ENCODE measurements around the gene MTCH2. TPM values are rescaled to one million over a fixed set of nuclear protein-coding genes. Genes with fewer than 3 reads are reported as not detected.
"Not testable (repeated sequence)": the region's sequence is repeated elsewhere in the genome, so short reads cannot be mapped to it uniquely, and the experiment has no call there.

MTCH2 gene
- total RNA-seq, 1 donor = 88.1 TPM

- TF ChIP-seq CTCF (IDR thresholded peaks at IDR 0.05; ENCODE audit: insufficient read depth, low read length) = no peak
- H3K4me3 ChIP-seq (ENCODE audit: low read depth, low read length) = no peak overlapping the region
- DNase-seq (ENCODE audit: low read depth) = no peak
Measured at GRCh38 chr11:47645500-47645899, 3.1 kb upstream of the MTCH2 start.

GRCh38 chr11:47641600-47642098 lies 710 bp downstream of the MTCH2 start:
- no peak for DNase-seq (ENCODE audit: low read depth)
- peak overlapping the region; percentile 91 for H3K4me3 ChIP-seq (ENCODE audit: low read depth, low read length)
- no peak for TF ChIP-seq CTCF (IDR thresholded peaks at IDR 0.05; ENCODE audit: insufficient read depth, low read length)

GRCh38 chr11:47640506-47640905 lies 1.9 kb downstream of the MTCH2 start:
- DNase-seq (ENCODE audit: low read depth) = peak; percentile 68
- H3K4me3 ChIP-seq (ENCODE audit: low read depth, low read length) = not testable (repeated sequence)

GRCh38 chr11:47636331-47636730 lies 6.0 kb downstream of the MTCH2 start:
- not testable (repeated sequence) for DNase-seq (ENCODE audit: low read depth); H3K4me3 ChIP-seq (ENCODE audit: low read depth, low read length)

GRCh38 chr11:47631473-47631872 lies 10.9 kb downstream of the MTCH2 start:
- H3K4me3 ChIP-seq (ENCODE audit: low read depth, low read length) = no peak overlapping the region
- no peak for TF ChIP-seq CTCF (IDR thresholded peaks at IDR 0.05; ENCODE audit: insufficient read depth, low read length)
- DNase-seq (ENCODE audit: low read depth) = no peak

GRCh38 chr11:47628026-47628425 lies 14.3 kb downstream of the MTCH2 start:
- TF ChIP-seq CTCF (IDR thresholded peaks at IDR 0.05; ENCODE audit: insufficient read depth, low read length) = no peak
- DNase-seq (ENCODE audit: low read depth) = no peak
- no peak overlapping the region for H3K4me3 ChIP-seq (ENCODE audit: low read depth, low read length)

GRCh38 chr11:47626234-47626633 lies 16.1 kb downstream of the MTCH2 start:
- no peak for DNase-seq (ENCODE audit: low read depth)
- no peak for TF ChIP-seq CTCF (IDR thresholded peaks at IDR 0.05; ENCODE audit: insufficient read depth, low read length)
- no peak overlapping the region for H3K4me3 ChIP-seq (ENCODE audit: low read depth, low read length)

GRCh38 chr11:47620836-47621378 lies 21.5 kb downstream of the MTCH2 start:
- no peak for TF ChIP-seq CTCF (IDR thresholded peaks at IDR 0.05; ENCODE audit: insufficient read depth, low read length)
- no peak overlapping the region for H3K4me3 ChIP-seq (ENCODE audit: low read depth, low read length)

More at GRCh38 chr11:47620836-47621378, 21.5 kb downstream of the MTCH2 start:
- no peak for DNase-seq (ENCODE audit: low read depth)
